GM19240 (cell line): Measurements from ENCODE around the gene TBXAS1.

Experiments used
- DNase-seq: peaks from one replicate; pipeline ENCODE4 v3.0.0; 2011; ENCODE audit warnings: low spot score; ENCODE audit not compliant: insufficient read length

The TBXAS1 gene

DNA sequence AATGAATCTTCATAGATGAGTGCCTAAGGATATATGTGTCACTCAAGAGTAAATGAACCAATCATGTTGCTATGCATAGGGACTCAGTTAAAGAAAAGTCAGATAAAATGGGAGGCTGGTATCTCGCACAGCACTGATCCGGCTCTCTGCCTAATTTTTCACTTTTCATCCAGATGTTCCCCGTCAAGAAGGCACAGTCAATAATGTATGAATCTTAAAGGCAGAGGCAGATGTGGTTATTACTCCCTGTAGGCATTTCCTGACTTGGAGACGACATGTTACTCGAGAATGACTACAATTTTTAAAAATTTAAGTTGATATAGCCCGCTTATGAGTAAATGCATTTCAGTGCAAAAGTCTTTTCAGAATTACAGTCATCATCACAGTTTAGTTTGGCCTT is 113.6 kb downstream of the TBXAS1 start:
- no peak for DNase-seq

DNA sequence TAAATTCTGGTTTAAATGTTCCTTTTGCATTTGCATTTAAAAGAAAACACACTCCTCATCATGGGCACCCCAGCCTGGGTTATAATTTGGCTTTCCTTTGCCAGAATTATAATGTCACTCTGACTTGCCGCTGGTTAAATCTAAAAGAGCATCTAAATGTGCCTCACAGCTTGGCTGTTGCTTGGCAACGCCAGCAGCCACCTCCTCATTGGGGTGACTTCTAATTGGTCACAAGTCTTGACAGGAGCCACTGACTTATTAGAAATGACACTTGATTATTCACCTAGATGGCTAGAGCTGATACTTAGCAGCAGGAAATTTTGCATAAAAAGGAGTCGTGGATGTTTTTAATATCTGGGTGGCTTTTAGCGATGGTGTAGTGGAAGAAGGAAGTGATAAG is 114.3 kb downstream of the TBXAS1 start:
- no peak for DNase-seq

DNA sequence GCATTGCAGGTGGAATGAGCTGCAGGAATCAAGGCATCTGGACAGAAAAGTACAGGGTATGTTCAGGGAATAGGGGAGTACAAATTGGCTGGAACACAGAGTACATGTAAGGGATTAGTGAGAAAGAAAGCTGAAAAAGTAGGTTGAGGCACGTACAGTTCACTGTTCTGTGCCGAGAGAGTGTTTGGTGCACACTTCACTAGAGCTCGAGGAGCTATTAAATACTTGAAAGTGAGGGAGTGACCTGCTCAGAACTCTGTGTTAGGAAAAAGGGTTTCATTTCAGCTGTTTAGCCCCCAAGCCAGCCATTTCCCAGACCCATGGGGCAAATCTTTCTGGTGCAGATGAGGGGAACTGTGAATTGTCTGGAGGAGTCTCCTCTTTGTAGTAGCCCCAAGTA is 115.2 kb downstream of the TBXAS1 start:
- DNase-seq: no peak

DNA sequence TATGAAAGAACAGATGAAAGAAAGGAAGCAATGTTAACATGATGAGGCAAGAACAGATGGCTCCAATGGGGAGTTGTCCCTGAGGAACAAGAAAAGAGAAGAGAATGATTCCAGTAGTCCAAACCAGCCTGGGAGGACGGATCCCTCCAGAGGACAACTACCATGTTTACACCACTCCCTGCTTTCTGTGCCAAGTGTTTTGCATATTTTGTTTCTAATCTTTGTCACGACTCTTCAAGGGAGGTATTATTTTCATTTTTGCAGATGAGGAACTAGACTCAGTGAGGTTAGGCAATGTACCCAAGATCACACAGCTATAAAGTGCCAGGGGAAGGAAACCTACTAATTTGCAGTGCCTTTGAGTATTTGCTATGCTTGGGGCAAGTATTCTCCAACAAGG is 117.5 kb downstream of the TBXAS1 start:
- no peak for DNase-seq

DNA sequence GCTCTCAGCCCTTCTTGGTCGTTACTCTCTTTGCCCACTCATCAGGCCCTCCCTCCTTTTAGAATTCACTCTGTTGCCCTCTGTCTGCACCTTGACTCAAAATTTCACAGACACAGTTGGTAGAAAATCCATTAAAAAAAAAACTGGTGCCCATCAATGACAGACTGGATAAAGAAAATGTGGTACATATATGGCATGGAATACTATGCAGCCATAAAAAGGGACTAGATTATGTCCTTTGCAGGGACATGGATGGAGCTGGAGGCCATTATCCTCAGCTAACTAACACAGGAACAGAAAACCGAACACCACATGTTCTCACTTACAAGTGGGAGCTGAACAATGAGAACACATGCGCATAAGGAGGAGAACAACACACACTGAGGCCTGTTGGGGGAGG is 118.0 kb downstream of the TBXAS1 start:
- DNase-seq: no peak

DNA sequence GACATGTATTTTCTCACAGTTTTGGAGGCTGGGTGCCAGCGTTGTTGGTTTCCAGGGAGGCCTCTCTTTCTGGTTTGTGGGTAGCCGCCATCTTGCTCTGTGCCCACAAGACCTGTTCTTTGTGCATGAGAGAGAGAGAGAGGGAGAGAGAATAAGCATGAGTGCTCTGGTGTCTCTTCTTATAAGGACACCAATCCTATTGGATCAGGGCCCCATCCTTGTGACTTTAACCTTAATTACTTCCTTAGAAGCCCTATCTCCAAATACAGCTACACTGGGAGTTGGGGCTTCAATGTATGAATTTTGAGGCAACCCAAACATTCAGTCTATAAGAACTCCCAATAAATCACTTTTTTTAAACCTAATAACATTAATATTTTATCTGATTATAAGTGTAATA is 119.1 kb downstream of the TBXAS1 start:
- no peak for DNase-seq

DNA sequence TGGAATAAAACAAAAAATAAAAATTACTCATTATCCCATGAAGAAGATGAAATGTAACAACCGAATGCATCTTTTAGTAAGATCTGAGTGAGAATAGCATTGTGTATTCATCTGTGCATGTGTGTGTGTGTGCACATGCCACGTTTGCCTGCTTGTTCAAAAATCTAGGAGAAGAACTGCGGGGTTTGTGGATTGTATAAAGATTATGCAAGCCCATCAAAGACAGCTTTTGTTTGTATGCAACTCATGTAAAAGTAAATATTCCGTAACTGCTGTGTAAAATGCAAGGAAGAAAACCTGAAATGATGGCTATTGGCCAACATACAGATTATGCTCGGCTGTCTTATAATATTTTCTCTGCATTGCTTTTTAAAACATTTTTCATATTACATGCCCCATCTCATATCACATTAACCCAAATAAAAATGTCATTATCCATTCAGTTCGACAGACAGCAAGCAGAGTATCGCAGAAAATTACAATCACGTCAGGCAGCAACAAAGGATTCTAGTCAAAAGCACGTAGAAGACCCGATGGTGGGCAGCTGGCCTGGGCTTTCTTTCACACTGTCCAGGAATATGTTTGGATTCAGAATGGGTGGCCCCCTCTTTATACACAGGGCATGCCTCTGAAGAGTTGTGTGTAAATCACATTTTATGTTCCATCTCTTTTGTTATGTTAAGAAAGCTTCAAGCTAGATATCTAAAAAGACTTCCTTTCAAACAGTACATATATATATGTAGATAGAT is 119.7 kb downstream of the TBXAS1 start:
- no peak for DNase-seq

DNA sequence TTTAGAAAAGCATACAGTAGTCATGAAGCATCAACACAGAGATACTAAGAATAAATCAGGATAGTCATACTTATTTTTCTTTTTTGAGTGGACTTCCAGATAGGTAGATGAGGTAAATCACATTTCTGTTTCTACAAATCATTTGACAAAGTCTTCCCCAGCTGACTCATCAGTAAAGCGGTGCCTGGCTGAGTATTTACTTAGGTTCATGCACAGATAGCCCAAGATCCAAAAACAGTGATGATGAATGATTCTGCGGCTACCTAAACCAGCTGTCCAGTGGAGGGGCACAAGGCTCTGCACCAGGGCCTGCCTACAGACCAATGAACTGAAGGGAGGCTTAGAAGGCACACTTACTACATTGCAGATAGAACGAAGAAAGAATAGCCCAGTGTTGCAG is 120.6 kb downstream of the TBXAS1 start:
- DNase-seq: no peak

DNA sequence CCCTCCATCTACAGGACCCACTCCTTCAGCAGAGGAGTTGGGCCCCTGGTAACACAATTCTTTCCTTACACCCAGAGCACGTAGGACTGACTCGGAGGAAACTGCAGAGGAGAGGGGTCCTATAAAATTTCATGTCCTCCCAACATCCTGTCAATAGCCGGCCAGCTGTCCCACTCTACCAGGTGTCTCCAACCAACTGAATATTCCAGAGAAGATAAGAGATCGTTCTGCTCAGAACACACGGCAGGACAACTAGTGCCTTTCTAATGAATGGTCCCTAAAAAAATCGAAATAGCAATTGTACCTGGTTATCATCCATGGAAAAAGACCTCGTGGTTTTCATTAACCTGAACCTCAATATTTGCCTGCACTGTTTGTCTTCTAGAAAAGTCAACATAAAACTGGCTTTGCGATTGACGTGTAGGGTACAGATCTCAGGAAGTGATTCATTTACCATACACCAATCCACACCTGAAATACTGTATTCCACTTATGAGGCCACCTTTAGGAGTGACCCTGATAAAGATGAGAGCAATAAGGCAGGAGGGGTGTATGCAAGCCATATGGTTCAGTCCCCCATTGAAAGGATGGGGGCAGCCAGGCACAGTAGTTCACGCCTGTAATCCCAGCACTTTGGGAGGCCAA is 121.9 kb downstream of the TBXAS1 start:
- no peak for DNase-seq

DNA sequence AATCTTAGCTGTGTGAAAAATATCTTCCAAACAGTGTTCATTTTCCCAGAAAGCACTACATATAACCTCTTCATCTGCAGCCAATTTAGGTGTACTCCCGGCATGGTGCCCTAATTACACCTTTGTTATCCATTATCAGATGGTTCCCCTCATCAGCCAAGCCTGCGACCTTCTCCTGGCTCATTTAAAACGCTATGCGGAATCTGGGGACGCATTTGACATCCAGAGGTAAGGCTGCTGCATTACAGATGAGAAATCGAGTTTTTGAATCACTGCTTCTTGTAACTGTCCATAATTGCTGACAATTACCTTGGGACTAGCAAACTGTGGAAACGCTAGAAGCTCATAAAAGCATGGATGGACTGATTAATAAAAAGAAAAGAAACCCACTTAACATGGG is 124.2 kb downstream of the TBXAS1 start:
- DNase-seq: no peak

DNA sequence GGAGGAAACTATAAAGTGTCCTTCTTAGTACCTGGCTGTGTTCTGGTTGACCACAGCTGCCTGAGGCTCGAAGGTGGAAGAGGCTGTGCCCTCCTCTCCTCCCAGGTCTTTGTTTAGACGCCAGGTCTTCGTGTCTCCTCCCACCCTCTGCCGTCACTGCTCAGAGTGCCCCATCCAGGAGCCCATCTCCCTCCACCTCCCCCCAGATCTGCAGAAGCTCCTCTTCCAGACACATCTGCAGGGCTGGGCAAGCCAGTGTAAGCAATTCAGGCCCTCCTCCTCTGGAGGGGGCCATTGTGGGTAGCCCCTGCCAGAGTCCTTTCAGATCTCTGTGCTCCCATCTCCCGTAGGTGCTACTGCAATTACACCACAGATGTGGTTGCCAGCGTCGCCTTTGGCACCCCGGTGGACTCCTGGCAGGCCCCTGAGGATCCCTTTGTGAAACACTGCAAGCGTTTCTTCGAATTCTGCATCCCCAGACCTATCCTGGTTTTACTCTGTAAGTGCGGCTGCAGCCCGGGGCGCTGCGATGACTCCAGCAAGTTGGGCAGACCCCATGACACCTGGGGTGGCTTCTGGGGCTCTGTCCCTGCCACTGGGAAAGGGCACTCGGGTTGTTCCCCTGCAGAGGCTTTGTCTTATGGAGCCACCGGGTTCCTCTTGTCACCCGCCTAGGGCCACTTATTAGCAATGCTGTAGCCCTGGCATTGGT is 126.2 kb downstream of the TBXAS1 start:
- DNase-seq: no peak

DNA sequence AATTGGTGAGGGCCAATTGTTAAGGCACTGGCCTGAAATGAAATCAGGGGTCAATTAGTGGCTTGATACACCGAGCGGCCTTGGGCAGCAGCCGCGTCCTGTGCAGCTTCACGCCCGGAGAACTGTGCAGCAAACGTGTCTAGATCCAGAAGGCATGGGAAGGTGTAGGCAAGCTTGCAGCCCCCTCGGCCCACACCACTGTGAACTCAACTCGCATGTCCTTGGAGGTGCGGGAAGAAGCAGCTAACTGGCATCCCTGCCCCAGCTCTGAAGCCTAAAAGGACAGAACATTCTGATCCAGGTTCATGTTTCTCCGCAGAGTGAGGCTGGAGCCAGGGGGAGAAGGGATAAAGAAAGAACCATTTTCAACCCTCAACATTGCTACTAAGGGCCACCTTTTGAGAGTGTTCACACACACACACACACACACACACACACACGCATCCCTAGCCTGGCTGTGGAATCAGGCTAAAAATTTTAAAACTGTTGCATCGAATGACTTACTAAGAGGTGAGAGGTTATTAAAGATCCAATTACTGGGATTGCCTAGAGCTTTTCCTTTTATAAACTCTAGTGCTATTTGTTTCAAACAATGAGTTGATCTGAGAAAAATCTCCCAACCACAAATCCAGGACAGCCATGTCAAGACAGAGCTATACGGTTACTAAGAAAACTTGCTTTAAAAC is 129.7 kb downstream of the TBXAS1 start:
- no peak for DNase-seq

DNA sequence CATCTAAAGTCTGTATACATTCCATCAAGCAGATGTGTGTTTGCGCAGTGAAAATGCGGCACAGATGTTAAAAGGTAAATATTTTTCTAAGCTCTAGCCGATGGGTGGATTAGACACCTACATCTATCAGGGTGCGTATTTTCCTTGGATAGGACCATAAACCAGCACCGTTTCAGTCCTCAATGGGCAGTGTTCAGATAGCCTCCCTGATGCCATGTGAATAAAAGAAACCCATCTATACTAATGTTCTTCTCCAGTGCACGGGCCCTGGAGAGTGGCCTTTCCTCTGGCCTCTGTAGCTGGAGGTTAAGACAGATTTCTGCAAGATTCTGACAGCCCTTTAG is 130.2 kb downstream of the TBXAS1 start:
- no peak for DNase-seq

DNA sequence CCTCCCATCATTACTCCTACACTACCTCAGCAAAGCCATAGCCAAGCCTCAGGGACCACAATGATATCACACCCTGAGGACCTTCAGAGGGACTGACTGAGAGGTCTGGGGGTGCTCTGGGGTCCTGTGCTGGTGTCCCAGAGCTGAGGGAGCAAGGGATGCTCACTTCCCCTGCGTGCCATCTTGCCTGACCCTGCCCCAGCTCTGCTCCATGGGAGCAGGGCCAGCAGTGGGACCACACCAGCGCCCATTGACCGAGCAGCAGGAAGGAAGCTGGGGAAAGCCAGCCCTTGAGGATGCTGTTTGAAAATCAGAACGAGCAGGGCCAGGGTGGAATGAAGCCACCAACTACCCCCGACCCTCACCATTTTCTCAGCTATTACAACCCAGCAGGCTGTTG is 130.7 kb downstream of the TBXAS1 start:
- DNase-seq: no peak

DNA sequence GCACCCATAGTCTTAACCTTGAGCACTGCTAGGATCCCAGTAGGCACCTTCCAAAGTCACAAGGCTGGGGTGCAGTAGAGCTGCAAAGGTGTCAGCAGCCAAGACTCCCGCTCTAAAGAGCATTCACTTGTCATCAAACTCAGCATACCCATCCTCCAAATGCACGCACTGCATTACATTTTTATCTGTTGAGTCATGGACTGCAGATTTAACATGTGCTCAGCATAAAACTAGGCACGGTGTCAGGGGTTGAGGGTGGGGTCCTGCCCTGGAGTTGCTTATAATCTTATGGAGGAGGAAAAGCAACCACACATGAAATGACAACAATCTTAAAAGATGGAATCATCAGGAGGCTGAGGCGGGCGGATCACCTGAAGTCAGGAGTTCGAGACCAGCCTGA is 131.1 kb downstream of the TBXAS1 start:
- DNase-seq: no peak

DNA sequence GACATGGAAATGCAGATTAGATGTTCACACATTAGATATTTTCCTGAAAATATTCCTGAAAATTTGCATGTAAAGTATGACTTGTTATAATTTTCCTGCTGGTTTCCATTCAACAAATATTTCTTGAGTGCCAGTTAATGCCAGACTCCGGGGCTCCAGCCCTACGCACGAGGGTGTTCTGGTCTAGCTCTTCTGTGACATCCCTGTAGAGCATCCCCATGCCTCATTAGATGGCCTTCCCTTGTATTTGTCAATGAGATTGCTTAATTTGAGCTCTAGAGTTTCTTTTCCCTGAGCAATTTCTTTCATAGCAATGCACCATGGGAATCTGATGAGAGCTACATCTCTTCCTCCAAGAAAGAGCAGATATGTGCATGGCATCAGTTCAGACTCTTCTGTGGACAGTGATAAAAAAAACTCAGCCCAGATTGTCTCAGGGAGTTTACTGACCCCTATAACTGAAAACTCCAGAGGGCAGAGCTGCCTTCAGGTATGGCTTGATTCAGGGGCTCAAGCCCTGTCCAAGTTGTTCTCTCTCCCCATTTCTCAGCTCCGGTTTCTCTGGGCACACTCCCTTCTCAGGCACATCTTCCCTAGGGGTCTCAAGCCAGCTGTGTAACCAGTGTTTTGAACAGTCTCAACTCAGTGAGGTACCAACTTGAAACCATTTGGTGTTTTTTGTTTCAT is 137.0 kb downstream of the TBXAS1 start:
- no peak for DNase-seq

DNA sequence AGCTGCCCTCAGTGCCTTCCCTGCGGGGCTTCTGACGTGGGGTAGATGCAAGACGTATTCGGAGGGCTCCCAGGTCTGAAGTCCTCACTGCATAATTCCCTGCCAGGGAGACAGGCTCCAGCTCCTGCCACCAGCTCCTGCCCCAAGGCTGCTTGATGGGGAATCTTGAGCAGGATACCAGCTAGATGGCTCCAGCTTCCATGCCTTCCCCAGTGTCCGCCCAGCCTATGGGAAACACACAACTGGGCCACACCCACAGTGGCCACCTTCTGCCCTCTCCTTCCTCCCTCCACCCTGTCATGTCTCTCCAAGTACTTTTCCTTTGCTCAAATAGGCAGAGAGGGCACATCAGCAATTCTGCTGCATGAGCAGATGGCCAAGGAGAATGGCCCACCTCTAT is 137.9 kb downstream of the TBXAS1 start:
- no peak for DNase-seq

DNA sequence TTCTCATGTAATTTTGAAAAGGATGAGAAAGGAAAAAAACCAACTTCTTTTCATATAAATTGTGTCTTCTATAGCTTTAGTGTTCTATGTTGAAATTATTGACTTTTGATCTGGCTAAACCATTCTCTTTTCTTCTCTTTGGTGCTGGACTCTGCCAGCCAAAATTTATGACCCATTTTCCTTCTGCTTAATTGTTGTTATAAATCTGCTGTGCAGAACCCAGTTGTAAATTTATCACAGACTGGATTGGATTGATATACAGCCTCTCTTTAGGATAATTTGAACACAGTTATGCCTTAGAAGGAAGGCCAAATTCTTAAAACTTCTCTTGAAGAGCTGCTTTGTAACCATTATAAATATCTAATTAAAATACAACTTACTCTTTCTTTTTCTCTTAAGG is 139.9 kb downstream of the TBXAS1 start:
- no peak for DNase-seq

DNA sequence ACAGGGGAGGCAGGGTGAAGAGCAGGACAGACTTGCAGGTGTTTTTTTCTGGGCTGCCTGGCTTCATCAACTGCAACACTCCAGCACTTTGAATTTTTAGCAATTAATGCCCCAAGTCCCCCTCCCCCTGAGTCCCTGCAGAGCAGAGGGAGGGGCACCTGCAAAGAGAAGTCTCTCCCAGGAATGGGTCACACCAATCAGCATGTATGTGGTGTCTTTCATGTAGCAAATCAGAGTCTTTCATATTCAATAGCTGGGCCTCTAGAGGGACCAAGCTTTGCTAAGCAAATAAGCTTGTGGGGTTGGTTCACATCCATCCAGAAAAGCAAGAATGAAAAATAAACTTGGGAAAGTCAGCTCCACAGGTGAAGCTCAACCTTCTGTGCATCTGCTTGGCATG is 143.0 kb downstream of the TBXAS1 start:
- no peak for DNase-seq

DNA sequence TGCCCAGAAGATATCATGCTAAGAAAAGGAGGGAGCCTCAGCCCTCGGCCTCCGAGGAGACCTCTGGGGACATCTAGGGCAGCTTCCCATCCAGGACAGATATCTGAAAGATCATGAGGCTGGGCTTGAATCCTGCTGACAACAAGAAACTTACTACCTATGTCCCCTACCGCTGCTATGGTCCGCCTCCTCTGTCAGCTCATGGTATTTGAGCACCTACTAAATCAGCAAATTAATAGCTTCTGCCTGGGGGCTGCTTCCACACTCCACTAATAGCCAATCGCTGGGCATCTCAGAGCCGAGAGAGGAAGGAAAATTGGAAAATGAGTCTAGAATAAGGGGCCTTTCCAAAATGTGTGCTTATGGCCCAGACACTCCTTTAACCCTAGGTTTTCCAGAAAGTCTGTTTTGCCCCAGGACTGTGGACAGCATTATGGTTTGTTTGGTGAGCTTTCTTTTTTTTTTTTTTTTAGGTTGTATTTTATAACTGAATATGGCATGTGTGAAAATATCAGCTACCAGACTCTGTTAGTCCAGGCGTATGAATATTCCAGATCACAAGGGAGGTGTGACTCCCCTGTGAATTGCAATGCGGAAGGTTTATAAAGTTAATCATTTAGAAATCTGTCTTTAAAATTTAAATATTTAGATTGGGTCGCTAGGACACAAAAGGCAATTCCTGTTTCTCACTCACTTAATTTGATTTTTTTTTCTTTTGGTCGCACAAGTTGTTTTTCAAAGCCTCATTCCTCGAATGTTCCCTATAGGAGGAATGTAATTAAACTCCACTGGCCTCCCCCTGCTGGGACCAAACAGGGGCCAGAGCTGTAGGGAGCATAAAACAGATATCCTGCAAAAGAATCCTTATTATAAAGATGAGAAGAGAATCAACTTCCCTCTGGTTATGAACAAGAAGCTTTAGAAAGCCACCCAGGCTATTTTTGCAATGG is 144.3 kb downstream of the TBXAS1 start:
- DNase-seq: no peak
